ENCODE data around the gene SCN4A.

- no peak for TF ChIP-seq SIN3A (IDR thresholded peaks at IDR 0.05; ENCODE audit: borderline replicate concordance, insufficient read depth, low read depth, low read length)
- no peak for TF ChIP-seq POLR2AphosphoS5 (IDR thresholded peaks at IDR 0.05; ENCODE audit: low read depth, low read length)
- TF ChIP-seq CTCF (IDR thresholded peaks at IDR 0.05), result no peak
- TF ChIP-seq REST (IDR thresholded peaks at IDR 0.05; ENCODE audit: insufficient read depth in 1 of 2, low read depth in 2 of 2, low read length in 1 of 2), result no peak
- TF ChIP-seq TCF7L2 (IDR thresholded peaks at IDR 0.05; ENCODE audit: low read depth, low read length), result no peak
These were observed 37.1 kb upstream of the SCN4A start for GRCh38 chr17:64009571-64010402.
